Transverse colon (tissue), 4 donors: ENCODE results near the gene LRWD1.

Experiments
- CTCF ChIP-seq, 5 experiments: fragments of 200-600 bp in 3 of 5; fragments of 450-650 bp in 2 of 5; sonication (generic) in 3 of 5; IDR thresholded peaks; 1 replicate in 2 of 5; 2 replicates in 3 of 5; pipeline ENCODE4 v1.5.1; 2016 to 2017; ENCODE audit warnings: antibody characterized with exemption in 5 of 5, inconsistent platforms in 3 of 5, mild to moderate bottlenecking in 2 of 5, moderate library complexity in 1 of 5
- POLR2AphosphoS5 ChIP-seq, 3 donors: sonication (generic); formaldehyde crosslinking; IDR thresholded peaks; one replicate each; pipeline ENCODE4 v1.6.1; 2016; ENCODE audit warnings: antibody characterized with exemption in 3 of 3

- no peak for TF ChIP-seq CTCF (IDR thresholded peaks at IDR 0.05)
- no peak for TF ChIP-seq POLR2AphosphoS5 (IDR thresholded peaks at IDR 0.05)
Observed at GRCh38 chr7:102434039-102434486, 30.7 kb upstream of the LRWD1 start.
